HFF-Myc (cell line): ENCODE results near the gene SLC31A1.

Source experiments
- DNase-seq: peaks from one replicate; pipeline ENCODE4 v3.0.0-alpha.2; 2011; ENCODE audit warnings: low read depth; ENCODE audit errors: extremely low read depth
- H3K4me3 ChIP-seq: replicated peaks from 2 replicates; pipeline ENCODE4 v1.5.1; 2011; ENCODE audit warnings: low read depth, mild to moderate bottlenecking, control low read depth, low read length
- TF ChIP-seq, protein P1 (sequence below): IDR thresholded peaks from 2 replicates; pipeline ENCODE4 v1.5.1; 2012; ENCODE audit warnings: mild to moderate bottlenecking, low read depth, low read length, control low read depth; ENCODE audit errors: missing control alignments

SLC31A1 gene

DNA sequence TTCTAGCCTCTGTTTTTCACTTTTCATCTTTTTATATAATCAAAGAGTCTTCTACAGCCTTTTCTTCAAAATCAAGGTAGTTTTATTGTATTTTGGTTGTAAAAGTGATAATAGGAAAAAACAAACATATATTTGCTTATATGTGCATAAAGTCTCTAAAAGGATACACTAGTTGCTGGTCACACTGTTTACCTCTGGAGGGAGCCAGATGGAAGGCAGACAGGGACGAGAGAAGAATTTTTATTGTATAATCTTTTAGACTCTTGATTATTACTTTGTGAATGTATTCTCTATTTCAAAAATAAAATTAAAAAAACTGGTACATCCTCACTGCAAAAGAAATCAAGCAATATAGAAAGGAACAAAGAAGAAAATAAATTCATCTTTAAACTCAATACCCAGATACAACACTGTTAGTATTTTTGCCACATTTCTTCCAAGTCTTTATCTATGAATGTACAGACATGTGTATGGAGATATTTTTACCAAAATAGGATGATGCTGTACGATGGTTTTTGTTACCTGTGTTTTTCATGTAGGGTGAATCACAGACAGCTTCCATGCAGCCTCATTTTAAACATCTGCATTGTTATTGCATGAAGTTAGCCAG lies 88.0 kb downstream of the SLC31A1 start:
- TF ChIP-seq, protein P1, sequence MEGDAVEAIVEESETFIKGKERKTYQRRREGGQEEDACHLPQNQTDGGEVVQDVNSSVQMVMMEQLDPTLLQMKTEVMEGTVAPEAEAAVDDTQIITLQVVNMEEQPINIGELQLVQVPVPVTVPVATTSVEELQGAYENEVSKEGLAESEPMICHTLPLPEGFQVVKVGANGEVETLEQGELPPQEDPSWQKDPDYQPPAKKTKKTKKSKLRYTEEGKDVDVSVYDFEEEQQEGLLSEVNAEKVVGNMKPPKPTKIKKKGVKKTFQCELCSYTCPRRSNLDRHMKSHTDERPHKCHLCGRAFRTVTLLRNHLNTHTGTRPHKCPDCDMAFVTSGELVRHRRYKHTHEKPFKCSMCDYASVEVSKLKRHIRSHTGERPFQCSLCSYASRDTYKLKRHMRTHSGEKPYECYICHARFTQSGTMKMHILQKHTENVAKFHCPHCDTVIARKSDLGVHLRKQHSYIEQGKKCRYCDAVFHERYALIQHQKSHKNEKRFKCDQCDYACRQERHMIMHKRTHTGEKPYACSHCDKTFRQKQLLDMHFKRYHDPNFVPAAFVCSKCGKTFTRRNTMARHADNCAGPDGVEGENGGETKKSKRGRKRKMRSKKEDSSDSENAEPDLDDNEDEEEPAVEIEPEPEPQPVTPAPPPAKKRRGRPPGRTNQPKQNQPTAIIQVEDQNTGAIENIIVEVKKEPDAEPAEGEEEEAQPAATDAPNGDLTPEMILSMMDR = peak; percentile 72
- no peak for DNase-seq
- no peak overlapping the region for H3K4me3 ChIP-seq

DNA sequence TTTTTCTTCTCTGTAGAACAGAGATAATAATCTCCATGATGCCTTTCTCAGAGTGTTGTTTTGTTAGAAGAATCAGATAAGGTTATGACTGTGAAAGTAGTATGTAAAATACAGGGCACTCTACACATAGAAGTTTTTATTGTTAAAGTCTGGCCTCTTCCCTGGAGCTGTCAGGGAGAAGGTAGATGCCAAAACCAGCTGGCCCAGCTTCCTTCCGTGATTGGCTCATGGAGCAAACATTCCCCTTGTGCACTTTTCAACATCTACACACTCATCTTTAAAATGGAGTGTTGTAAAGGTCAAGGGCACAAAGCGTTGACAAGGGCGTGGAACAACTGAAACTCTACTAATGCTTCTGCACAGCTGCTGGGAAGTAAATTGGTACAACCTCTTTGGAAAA lies 89.2 kb downstream of the SLC31A1 start:
- no peak overlapping the region for H3K4me3 ChIP-seq
- DNase-seq = no peak
- TF ChIP-seq, protein P1 = no peak

DNA sequence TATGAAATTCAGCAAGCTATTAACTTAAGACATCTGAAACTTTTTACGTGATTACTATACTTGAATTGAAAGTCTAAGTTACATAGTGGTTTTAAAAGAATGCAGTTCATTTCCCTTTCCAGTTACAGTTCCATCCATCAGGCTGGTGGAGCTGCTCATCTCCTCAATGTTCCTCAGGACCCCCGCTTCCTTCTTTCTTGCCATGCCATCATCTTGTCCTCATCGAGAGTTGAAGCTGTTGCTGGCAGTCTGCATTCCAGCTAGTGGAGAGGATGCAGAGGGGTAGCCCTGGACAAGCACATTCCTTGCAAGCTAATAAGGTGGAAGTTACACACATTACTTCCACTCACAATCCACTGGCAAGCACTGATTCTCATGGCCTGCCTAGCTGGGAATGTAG lies 90.6 kb downstream of the SLC31A1 start:
- TF ChIP-seq, protein P1 = no peak
- H3K4me3 ChIP-seq = no peak overlapping the region

DNA sequence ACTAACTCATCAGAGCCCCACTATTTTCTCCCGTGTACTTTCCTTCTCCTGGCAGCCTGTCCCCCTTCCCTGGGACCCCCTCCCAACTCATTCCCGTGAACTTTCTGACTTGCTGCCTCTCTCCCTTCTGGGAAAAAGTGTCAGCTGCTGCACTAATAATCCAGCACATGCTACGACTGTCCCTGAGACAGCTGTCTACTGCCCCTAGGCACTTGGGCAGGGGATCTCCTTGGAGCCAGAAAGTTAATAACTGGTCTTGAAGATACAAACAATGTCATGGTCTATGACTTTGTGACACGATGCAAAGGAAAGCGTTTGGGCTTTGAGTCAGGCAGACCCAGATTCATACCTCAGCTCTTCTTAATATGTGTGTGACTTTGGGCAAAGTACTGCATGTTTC lies 91.9 kb downstream of the SLC31A1 start:
- DNase-seq = no peak
- H3K4me3 ChIP-seq = no peak overlapping the region
- TF ChIP-seq, protein P1 = no peak

More for the DNA sequence above, 90.6 kb downstream of the SLC31A1 start:
- DNase-seq = peak; percentile 10
